Measurements from ENCODE around the gene SAMD3.

DNA sequence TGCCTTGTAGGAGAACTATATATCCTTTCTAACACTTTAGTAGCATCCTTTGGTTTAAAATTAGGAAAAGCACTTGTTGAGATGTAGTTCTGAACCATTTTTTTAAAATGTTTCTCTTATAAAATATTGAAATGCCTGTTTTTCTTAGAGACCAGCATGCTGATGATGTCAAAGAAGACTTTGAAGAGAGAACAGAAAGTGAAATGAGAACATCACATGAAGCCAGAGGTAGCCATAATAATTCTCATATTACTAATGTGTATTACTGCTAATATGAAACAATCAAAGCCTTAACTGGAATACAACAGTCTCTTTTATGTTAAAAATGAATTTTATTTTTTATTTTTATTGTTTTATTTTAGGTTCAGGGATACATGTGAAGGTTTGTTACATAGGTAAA lies 102.0 kb downstream of the SAMD3 start:
- TF ChIP-seq, protein P1, sequence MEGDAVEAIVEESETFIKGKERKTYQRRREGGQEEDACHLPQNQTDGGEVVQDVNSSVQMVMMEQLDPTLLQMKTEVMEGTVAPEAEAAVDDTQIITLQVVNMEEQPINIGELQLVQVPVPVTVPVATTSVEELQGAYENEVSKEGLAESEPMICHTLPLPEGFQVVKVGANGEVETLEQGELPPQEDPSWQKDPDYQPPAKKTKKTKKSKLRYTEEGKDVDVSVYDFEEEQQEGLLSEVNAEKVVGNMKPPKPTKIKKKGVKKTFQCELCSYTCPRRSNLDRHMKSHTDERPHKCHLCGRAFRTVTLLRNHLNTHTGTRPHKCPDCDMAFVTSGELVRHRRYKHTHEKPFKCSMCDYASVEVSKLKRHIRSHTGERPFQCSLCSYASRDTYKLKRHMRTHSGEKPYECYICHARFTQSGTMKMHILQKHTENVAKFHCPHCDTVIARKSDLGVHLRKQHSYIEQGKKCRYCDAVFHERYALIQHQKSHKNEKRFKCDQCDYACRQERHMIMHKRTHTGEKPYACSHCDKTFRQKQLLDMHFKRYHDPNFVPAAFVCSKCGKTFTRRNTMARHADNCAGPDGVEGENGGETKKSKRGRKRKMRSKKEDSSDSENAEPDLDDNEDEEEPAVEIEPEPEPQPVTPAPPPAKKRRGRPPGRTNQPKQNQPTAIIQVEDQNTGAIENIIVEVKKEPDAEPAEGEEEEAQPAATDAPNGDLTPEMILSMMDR (IDR thresholded peaks at IDR 0.05): no peak
- no peak for TF ChIP-seq POLR2A (IDR thresholded peaks at IDR 0.05)
